ENCODE results near the gene CELF1. TPM values are rescaled to one million over a fixed set of nuclear protein-coding genes. Genes with fewer than 3 reads are reported as not detected.

CELF1 gene
- total and polyA plus RNA-seq, 2 of the 13 experiments (the other 11 are each of a cell fraction or from before 2014, with no cell fraction given), result 69.0 to 80.1 TPM

DNA sequence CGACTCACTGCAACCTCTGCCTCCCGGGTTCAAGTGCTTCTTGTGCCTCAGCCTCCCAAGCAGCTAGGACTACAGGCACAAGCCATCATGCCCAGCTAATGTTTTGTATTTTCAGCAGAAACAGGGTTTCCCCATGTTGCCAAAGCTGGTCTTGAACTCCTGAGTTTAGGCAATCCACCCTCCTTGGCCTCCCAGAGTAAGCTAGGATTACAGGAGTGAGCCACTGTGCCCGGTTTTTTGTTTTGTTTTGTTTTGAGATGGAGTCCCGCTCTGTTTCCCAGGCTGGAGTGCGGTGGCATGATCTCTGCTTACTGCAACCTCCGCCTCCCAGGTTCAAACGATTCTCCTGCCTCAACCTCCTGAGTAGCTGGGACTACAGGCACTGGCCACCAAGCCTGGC, 41.0 kb downstream of the CELF1 start:
- Histone ChIP-seq H3K9me3 (ENCODE audit: low read length) (no peaks in the 10 kb centered on the region), H3K4me3 (replicated peaks in 1 of 3; ENCODE audit: insufficient read depth in 1 of 3, low read depth in 2 of 3, low read length in 3 of 3) (no peak overlapping the region), H3K27me3 (ENCODE audit: control insufficient read depth in 1 of 2, insufficient read depth in 2 of 2, low read length in 2 of 2) (no peaks in the 10 kb centered on the region), H3K4me2 (ENCODE audit: low read depth, low read length) (no peak overlapping the region), H3K27ac (ENCODE audit: extremely low read length, insufficient read depth, low read length) (no peak overlapping the region), H3K9ac (ENCODE audit: insufficient read depth, low read depth, low read length) (no peak overlapping the region), H2AFZ (ENCODE audit: low read length) (no peak overlapping the region), H3K4me1 (ENCODE audit: insufficient read depth, low read length) (peaks cover 80% of the 10 kb centered on the region), H3K79me2 (ENCODE audit: insufficient read depth, low read length) (peaks cover 90% of the 10 kb centered on the region), H3K36me3 (replicated peaks in 1 of 2; ENCODE audit: control insufficient read depth in 1 of 2, insufficient read depth in 2 of 2, low read length in 2 of 2) (0 out of 5 replicates have a peak, but pooled peaks cover 0 to 3% of the 10 kb centered on the region in 2 experiments), H4K20me1 (ENCODE audit: insufficient read depth, low read length) (peaks cover 79% of the 10 kb centered on the region)
- no peak for ATAC-seq
- intact Hi-C loops (cut with micrococcal nuclease; ENCODE audit: unreplicated experiment) (no loop called here), in situ Hi-C loops (cut with HindIII; ENCODE audit: extremely low pct_ligation_motif_present, low pct_unique_long_range_greater_than_20kb) (no loop called here)
- TF ChIP-seq, protein P1, sequence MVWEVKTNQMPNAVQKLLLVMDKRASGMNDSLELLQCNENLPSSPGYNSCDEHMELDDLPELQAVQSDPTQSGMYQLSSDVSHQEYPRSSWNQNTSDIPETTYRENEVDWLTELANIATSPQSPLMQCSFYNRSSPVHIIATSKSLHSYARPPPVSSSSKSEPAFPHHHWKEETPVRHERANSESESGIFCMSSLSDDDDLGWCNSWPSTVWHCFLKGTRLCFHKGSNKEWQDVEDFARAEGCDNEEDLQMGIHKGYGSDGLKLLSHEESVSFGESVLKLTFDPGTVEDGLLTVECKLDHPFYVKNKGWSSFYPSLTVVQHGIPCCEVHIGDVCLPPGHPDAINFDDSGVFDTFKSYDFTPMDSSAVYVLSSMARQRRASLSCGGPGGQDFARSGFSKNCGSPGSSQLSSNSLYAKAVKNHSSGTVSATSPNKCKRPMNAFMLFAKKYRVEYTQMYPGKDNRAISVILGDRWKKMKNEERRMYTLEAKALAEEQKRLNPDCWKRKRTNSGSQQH (CRISPR knock-in tag; IDR thresholded peaks at IDR 0.05; ENCODE audit: low read depth), result no peak
- TF ChIP-seq, protein P2, sequence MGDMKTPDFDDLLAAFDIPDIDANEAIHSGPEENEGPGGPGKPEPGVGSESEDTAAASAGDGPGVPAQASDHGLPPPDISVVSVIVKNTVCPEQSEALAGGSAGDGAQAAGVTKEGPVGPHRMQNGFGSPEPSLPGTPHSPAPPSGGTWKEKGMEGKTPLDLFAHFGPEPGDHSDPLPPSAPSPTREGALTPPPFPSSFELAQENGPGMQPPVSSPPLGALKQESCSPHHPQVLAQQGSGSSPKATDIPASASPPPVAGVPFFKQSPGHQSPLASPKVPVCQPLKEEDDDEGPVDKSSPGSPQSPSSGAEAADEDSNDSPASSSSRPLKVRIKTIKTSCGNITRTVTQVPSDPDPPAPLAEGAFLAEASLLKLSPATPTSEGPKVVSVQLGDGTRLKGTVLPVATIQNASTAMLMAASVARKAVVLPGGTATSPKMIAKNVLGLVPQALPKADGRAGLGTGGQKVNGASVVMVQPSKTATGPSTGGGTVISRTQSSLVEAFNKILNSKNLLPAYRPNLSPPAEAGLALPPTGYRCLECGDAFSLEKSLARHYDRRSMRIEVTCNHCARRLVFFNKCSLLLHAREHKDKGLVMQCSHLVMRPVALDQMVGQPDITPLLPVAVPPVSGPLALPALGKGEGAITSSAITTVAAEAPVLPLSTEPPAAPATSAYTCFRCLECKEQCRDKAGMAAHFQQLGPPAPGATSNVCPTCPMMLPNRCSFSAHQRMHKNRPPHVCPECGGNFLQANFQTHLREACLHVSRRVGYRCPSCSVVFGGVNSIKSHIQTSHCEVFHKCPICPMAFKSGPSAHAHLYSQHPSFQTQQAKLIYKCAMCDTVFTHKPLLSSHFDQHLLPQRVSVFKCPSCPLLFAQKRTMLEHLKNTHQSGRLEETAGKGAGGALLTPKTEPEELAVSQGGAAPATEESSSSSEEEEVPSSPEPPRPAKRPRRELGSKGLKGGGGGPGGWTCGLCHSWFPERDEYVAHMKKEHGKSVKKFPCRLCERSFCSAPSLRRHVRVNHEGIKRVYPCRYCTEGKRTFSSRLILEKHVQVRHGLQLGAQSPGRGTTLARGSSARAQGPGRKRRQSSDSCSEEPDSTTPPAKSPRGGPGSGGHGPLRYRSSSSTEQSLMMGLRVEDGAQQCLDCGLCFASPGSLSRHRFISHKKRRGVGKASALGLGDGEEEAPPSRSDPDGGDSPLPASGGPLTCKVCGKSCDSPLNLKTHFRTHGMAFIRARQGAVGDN (CRISPR knock-in tag; IDR thresholded peaks at IDR 0.05), result no peak
- TF ChIP-seq REXO4 (CRISPR knock-in tag; IDR thresholded peaks at IDR 0.05; ENCODE audit: borderline replicate concordance) (no peak), ZFP1 (CRISPR knock-in tag; IDR thresholded peaks at IDR 0.05) (no peak), ZSCAN9 (CRISPR knock-in tag; IDR thresholded peaks at IDR 0.05; ENCODE audit: borderline replicate concordance) (no peak), PITX1 (CRISPR knock-in tag; IDR thresholded peaks at IDR 0.05) (no peak), ISX (CRISPR knock-in tag; conservative IDR thresholded peaks at IDR 0.05) (no peak), NFYB (CRISPR knock-in tag; IDR thresholded peaks at IDR 0.05) (no peak), ZBTB1 (CRISPR knock-in tag; IDR thresholded peaks at IDR 0.05; ENCODE audit: borderline replicate concordance) (no peak), SRSF9 (IDR thresholded peaks at IDR 0.05; ENCODE audit: borderline replicate concordance, insufficient read depth, low read depth, low read length, poor library complexity, severe bottlenecking) (no peak), RBAK (CRISPR knock-in tag; IDR thresholded peaks at IDR 0.05) (no peak), ZFYVE20 (CRISPR knock-in tag; IDR thresholded peaks at IDR 0.05; ENCODE audit: borderline replicate concordance, low read depth) (no peak), SALL1 (CRISPR knock-in tag; IDR thresholded peaks at IDR 0.05) (no peak), NPAS2 (CRISPR knock-in tag; IDR thresholded peaks at IDR 0.05; ENCODE audit: borderline replicate concordance) (no peak), NR1H2 (CRISPR knock-in tag; IDR thresholded peaks at IDR 0.05; ENCODE audit: borderline replicate concordance, low read depth) (no peak), ZBTB7B (CRISPR knock-in tag; IDR thresholded peaks at IDR 0.05) (no peak)
- TF ChIP-seq, protein P3, sequence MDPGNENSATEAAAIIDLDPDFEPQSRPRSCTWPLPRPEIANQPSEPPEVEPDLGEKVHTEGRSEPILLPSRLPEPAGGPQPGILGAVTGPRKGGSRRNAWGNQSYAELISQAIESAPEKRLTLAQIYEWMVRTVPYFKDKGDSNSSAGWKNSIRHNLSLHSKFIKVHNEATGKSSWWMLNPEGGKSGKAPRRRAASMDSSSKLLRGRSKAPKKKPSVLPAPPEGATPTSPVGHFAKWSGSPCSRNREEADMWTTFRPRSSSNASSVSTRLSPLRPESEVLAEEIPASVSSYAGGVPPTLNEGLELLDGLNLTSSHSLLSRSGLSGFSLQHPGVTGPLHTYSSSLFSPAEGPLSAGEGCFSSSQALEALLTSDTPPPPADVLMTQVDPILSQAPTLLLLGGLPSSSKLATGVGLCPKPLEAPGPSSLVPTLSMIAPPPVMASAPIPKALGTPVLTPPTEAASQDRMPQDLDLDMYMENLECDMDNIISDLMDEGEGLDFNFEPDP (CRISPR knock-in tag; conservative IDR thresholded peaks at IDR 0.05), result no peak
- TF ChIP-seq, protein P4, sequence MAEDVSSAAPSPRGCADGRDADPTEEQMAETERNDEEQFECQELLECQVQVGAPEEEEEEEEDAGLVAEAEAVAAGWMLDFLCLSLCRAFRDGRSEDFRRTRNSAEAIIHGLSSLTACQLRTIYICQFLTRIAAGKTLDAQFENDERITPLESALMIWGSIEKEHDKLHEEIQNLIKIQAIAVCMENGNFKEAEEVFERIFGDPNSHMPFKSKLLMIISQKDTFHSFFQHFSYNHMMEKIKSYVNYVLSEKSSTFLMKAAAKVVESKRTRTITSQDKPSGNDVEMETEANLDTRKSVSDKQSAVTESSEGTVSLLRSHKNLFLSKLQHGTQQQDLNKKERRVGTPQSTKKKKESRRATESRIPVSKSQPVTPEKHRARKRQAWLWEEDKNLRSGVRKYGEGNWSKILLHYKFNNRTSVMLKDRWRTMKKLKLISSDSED (CRISPR knock-in tag; IDR thresholded peaks at IDR 0.05), result no peak
- no peak for DNase-seq (ENCODE audit: low spot score)
- FAIRE-seq, result no peak
- 89% methylated on average over 7 of the region's 7 CpGs for WGBS (ENCODE audit: low lambda C conversion rate)
- POLR2A ChIA-PET, result no interaction called here
- no TSS peak for BruUV-seq (replicated peaks)
- CTCF ChIA-PET (ENCODE audit: low intra/inter-chr PET ratio, low total read pairs), result no interaction called here
